Measurements from ENCODE around the gene MYG1.
"Not testable (repeated sequence)": the region's sequence is repeated elsewhere in the genome, so short reads cannot be mapped to it uniquely, and the experiment has no call there.

Gene MYG1

DNA sequence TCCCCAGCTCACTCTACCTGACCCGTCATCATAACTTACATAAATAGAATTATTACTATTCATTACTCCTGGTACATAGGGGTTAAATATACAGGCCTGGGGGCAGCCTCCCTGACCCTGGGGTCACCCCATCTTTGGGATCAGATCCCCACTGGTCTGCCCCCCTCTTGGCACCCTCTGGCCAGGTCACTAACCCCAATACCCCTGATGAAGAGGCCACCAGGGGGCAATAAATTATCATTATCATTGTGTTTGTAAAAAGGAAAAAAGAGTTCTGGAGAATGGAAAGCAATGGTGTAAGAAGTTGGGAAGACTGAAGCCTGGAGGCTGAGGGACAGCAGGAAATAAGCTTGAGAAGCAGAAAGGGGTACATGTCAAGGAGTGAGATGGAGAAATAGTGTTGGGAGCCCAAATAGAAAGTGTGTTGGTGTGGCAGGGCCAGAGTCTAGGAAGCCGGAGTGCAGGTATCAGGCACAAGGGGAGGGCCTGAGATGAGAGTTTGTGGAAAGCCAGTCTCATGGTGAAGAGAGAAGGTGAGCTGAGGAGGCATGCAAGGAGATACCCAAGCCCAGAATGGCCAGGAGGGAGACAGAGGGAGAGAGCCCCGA, 28.0 kb downstream of the MYG1 start:
- DNase-seq: no peak

DNA sequence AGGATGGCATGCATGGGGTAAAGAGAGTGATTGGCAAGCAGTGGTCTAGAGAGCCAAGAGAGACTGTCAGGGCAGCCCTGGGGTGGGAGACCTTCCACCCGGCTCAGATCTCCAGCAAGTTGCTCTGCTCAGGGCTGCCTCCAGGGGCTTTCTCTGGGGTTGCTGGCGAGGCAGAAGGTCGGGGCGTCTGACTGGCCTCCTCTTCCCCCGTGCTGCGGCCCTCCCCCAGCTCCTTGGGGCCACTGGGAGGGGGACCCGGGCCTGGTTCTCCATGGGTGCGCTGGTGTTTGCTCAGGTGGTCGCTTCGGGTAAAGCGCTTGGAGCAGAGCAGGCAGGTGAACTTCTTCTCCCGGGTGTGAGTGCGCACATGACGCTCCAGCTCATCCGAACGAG, 28.5 kb downstream of the MYG1 start:
- DNase-seq: no peak

DNA sequence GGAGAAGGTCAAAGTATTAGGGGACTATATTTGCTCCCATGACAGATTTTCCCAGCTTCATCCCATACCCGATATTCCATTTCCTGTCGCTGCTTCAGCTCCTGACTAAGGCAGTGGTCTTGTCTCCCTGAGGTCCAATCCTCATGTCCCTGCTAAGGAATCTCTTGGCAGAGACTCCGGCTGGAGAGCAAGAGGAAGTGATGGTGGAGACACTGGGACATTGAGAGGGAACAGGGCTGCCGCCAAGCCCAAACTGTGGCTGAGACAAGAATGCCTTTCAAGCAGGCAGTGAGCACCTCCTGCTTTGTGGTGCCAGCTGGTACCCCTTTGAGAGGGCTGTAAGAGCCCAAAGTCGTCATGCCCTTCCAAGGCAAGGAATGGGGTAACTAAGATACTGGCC, 31.2 kb downstream of the MYG1 start:
- DNase-seq: no peak

DNA sequence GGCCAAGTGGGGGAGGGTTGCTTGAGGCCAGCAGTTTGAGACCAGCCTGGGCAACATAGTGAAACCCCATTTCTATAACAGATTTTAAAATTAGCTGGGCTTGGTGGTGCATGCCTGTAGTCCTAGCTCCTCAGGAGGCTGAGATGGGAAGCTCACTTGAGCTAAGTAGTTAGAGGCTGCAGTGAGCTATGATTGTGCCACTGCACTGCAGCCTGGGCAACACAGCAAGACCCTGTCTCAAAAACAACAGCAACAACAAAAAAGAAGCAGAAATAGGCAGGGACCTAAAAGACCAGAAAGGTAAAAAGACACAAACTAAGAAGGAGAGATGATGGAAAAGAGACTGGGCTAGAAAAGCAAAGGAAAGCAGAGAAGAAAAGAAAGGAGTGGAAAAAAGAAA, 32.8 kb downstream of the MYG1 start:
- DNase-seq: not testable (repeated sequence)

DNA sequence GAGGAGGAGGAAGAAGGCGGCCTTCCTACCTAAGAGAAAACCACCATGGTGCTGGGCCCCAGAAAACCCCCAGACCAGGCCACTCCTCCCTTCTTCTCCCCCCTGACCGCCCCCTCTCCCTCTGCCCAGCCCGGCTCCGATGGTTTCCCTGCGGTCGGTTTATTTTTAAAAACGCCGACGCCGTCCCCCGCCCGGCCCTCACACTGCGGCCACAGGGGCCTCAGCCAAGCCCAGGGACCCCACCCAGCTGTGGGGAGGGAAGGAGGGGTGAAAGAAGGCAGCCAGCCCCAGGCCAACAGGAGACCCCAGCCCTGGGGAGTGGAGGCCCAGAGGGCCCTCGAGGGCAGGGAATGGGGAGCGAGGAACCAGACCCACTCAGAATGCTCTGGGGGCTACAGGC, 33.2 kb downstream of the MYG1 start:
- DNase-seq: no peak

DNA sequence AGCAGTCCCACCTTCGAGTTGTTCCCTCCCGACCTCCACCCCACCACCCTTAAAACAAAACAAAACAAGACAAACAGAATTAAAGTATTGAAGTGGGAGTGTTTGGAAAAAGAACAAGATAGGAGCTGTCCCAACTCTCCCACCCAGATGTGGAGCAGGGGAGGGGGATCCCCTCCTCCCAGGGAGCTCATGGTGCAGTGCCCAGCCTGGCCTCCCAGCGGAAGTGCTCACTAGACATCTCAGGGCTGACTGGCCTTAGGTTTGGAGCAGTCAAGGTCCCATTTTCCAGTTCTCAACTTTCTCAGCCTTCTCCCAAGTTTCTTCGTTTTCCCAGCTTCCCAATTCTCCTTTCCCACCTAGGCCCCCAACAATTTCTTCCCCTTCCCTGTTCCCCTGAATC, 33.8 kb downstream of the MYG1 start:
- no peak for DNase-seq

DNA sequence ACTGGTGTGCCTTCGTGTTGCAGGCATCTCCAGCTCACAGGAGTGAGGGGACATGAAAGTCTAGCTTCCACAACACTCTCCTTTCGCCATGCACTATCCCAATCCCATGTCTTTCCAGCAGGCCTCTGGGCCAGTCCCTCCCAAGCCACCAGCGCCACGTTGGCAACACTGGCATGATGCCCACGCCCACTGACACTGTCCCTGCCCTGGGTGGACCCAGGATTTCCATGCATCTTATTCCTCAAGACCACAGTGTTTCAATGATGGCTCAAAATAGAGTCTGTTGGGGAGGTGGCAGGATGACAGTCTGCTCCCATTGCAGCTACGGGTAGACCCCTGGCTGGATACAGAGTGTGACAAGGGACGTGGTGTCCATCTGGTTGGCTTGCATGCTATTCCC, 34.4 kb downstream of the MYG1 start:
- no peak for DNase-seq

DNA sequence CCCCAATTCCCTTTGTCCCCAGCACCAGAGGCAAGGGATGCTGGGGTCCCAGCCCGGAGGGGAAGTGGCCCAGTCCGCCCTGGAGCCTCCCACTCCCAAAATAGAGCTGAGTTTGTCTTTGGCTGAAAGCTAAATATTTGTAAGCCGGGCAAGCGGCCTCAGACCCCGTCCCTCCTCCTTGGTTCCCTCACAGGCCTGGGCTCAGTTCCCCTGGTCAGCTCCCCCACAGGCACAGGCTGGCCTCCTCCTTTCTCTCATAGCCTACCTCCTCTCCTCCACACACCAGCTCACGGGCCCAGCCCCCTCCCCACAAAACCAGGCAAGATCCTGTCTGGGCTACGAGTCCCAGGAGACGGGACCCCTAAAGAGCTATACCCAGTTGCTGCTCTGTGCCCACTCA, 35.3 kb downstream of the MYG1 start:
- DNase-seq: no peak

DNA sequence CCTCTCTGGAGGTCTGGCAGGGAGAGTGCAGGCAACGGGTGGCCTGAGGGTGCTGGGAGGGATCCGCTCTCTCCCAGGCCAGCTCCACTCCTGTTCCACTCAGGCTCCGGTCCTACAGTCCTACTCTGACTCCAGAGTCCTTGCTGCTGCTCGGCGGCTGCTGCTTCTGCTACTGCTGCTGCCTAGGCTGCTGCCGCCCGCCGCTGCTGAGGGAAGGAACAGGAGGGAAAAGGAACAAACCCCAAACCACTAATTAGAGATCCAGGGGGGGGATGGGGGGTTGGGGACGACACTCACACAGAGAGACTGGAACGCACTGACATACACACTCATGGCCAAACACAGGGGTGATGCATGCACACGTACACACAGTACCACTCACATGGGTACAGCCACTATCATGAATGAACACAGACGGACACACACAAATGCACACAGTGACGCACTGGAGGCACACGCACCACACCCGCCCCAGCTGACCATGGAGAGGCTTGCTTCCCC, 36.7 kb downstream of the MYG1 start, which contains the start of gene SP7:
SP7 (minus strand) TSS at position 174 of the 501 bp plus-strand sequence. CDS start 708 bp downstream, outside the sequence.
- DNase-seq: no peak

DNA sequence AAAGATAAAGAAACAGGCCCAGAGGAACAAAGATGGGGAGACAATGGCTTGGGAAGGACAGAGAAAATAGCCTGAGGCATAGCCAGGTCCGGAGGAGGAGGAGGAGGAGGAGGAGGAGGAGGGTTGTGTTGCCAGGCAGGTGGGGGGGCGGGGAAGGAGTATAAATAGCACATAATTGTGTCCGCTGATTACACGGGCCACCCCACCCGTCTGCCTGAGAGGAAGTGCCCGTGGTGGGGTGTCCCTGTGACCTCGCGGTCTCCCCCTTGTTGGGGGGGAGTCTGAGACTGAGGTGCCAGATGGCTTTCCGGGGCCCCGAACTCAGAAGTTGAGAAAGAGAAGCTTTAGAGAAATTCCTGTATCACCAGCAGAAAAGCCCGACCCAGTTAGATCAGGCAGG, 38.5 kb downstream of the MYG1 start:
- DNase-seq: no peak

DNA sequence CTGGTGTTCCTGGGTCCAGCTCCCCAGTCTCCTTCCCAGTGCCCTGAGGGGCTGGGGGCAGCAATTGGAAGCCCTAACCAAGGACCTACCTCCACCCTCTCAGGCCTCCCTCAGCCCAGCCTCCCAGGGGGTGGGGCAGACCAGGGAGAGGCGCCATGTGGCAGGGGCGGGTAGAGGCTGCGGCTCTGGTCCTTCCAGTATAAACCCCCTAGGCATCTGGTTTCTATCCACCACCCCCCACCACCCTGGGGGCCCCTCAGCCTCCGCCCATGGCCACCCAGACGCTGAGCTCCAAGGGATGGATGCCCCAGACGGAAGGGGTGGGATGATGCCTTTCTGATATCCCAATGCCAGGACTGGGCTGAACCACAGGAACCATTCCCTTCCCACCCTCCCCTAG, 39.4 kb downstream of the MYG1 start:
- DNase-seq: no peak

DNA sequence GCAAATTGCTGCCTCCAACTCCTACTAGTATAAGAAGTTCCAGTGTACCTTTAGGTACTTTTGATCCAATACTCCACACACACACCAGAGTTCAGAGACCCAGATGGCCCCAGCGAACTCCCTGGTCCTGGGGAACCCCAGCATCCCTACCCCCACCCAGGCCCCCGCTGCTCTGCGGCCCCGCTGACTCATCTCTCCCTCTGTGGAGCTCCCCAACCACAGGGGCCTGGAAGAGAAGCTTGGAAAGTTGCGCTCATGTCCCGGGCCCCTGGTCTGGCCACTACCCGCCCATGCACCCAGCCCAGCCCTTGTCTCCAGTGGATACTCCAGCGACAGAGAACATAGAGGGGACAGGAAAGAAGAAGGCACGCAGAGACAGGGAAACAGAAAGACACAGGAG, 40.9 kb downstream of the MYG1 start:
- no peak for DNase-seq

DNA sequence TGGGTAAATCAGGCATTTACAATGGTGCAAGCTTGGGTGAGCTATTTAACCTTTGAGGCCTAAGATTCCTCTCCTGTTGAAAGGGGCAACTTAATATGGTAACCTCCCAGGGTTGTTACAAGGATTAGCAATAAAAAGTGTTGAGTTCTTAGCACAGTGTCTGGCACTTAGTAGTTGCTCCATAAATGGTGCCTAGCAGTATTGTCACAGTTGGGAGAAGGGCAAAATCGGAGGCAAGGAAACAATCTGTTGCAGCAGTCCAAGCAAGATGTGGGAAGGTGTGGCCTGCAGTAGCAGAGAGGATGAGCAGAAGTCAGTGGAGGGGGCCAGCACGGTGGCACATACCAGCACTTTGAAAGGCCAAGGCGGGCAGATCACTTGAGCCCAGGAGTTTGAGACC, 44.0 kb downstream of the MYG1 start:
- DNase-seq: no peak

DNA sequence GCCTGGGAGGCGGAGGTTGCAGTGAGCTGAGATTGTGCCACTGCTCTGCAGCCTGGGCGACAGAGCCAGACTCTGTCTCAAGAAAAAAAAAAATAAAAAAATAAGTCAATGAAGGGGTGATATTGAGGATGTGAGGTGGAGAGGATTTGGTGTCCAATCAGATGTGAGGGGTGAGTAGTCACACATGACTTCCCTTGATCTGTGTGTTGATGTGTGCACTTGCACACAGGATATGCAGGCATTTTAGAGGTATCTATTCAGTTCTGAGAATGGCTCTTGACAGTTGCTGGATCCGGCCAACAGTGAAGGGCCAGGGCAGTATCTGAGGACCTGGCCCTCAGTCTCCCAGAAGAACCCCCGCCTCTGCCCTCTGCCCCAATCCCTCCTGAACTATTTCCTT, 44.5 kb downstream of the MYG1 start:
- DNase-seq: peak in 1 of 5 experiments; percentile 67

DNA sequence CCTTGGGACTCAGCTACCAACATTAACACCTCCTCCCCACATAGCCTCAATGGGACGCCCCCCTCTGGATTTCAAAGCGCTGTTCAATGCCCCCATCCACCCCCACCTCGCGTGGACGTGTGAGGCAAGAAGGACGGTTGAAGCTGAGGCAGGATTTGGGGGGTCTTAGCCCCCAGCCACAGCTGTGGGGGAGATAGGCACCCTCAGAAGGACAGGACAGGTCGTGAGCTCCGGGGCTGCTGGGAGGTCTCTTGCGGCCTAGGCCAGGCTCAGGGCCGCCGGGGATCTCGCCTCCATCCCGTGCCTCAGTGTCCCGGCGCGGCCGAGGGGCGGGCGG, 45.0 kb downstream of the MYG1 start:
- no peak for DNase-seq

DNA sequence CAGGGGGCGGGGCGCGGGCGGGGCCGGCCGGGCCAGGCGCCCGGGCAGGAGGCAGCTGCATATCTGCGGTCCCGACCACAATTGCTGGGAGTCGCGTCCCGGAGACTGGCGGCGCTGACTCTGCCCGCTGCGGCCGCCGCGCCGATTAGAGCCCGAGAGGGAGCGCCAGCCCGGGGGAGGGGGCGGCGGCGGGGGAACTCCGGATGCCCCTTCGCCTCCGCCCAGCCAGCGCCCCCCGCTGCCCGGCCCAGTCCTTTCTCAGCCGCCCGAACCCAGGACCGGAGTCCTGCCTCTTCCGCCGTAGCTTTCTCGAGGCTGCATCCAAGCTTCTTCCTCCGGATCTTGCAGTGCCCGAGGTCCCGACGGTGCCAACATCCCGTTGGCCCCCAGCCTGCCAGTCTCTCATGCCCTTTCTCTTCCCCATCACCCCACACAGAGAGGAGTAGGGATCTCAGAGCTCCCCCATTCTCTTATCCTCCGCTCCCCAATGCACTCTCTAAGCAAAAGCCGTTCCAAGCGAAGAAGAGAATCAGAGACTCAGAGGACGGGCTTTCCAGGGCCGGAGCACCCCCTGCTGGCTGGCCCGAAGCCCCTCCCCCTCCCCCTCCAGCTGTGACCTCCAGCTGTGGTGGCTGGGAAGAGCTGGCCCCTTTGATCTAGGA, 45.5 kb downstream of the MYG1 start:
- peak; percentile 26 to 74 (median 52) for DNase-seq

DNA sequence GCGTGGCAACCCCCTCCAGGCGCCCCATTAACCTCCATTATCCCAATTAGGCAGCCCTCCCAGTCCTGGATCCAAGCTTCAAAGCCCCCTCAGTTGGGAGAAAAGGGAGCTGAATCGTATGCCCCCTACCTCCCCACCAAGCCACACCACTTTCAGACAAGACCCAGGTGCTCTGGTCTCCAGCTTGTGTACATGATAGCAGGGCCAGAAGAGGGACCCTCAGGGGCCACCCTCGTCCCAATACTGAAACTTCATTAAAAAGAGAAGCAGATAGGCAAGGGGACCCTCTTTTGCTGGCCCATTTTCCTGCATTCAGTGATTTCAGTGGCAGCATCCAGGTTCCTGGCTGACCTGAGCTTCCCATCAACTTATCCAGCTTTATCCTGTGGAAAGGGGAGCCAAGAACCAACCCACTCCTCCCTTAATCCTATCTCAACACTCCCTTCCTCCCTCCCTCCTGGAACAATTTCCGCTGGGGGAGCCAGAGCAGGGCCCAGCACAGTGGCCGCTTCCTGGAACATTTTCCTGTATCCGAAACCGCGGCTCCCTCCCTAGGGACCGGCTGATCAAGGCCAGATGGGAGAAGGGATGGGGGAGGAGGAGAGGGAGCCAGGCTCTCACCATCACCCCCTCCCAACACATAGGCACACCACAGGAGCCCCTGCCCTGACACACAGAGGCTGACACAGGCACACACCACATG, 46.1 kb downstream of the MYG1 start:
- DNase-seq: no peak

DNA sequence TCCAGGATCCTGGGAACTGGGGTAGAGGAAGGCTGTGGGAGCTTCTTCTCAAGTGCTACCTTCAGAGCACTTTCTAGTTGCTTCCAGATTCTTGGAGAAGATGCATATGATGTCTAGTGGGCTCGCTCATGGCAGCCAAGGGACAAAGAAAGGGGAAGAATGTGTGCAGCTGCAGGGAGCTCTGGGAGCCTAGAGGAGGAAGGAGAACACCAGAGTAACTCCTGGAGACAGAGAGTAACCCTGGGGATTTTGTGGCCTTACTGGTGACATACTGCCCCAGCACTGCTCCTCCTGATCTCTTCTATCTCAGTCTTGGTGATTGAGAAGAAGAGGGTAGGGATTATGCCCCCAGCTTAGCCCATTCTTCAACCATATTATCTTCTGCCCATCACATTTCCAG, 47.0 kb downstream of the MYG1 start:
- DNase-seq: no peak

DNA sequence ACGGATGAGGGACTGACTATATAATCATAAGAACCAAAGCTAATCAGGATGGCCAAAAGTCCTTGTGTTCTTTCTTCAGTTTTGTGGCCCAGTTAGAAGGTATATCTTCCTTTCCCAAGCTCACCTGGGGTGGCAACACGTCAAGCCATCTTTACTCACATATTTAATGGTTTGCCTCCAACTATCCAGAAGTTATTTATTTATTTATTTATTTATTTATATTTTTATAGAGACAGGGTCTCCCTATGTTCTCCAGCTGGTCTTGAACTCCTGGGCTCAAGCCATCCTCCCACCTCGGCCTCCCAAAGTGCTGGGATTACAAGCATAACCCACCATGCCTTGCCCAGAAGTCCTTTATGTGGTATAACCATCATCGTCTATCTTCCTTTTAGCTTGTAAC, 48.4 kb downstream of the MYG1 start:
- no peak for DNase-seq

DNA sequence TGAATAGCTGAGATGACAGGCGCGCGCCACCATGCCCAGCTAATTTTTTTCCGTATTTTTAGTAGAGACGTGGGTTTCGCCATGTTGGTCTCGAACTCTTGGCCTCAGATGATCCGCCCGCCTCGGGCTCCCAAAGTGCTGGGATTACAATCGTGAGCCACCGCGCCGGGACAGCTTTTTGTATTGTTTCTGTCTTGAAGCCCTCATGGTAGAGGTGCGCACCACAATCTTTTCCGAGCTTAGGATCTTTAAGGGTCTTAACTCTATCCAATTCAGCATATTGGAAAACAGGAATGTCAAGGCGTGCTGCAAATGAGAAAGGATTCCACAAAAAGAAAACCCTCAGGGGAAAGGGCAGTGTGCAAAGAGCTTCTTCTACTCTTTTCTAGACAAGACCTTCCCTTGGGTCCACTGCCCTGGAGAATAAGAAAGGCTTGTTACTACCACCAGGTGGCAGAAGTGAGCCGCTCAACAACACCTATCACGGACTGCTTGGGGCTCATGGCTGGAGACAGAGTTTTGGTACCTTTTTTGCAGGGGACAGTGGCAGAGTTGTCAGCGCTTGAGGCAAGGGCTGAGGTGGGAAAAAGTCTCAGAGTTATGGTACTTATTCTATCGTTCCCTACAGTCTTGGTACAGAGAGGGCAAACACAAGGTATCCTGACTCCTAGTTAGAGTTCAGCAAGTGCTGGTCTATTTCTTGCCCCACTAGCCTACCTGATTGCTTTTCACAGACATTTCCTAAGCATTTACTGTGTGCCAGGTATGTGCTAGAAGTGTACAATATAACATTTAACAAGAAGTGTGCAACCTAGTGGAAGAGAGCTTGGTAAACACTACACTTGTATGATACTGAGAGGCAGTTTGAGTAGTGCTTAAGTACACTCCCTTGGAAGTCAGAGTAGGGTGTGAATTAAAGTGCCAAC, 53.1 kb downstream of the MYG1 start:
- peak; percentile 39 to 85 (median 73) for DNase-seq

DNA sequence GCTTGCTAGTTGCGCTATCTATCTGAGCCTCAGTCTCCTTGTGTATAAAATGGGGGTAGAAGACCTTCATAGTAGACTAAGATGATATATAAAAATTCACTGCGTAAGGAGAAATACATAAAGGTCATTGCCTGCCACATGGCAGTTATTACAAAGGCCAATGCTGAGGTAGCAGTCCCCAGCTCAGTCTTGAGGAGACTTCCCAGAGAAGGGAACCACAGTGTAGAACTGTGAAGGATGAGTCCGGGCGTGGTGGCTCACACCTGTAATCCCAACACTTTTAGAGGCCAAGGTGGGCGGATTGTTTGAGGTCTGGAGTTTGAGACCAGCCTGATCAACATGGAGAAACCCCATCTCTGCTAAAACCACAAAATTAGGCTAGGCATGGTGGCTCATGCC, 53.8 kb downstream of the MYG1 start:
- no peak for DNase-seq

DNA sequence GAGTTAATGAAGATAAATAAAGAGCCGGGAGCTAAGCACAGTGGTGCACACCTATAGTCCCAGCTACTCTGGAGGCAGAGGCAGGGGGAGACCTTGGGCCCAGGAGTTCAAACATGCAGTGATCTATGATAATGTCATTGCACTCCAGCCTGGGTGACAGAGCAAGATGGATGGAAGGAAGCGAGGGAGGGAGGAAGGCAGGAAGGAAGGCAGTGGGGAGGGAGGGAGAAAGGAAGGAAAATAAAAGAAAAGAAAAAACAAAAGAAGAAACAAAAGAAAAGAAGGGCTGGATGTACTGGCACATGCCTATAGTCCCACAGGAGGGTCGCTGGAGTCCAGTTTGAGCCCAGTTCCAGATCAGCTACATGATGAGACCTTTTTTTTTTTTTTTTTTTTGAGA, 55.6 kb downstream of the MYG1 start:
- DNase-seq: no peak

Measured in T-helper 2 cell (primary cell).